HFFc6 (cell line): ENCODE measurements around the gene REXO4. TPM values are rescaled to one million over a fixed set of nuclear protein-coding genes. Genes with fewer than 3 reads are reported as not detected.
A peak's percentile ranks its signal among the peaks of the same experiment; 100 is the strongest.

Experiments used
- DNase-seq: peaks from one replicate; pipeline ENCODE4 v3.0.0-alpha.2; 2018
- H3K27ac Mint-ChIP-seq: 2 replicates; pipeline ENCODE4 v1.8.0; 2020; ENCODE audit warnings: mild to moderate bottlenecking, mixed read lengths
- H3K27me3 Mint-ChIP-seq: 2 replicates; pipeline ENCODE4 v1.8.0; 2021; ENCODE audit warnings: mild to moderate bottlenecking, moderate library complexity, mixed read lengths; ENCODE audit not compliant: insufficient read depth
- H3K36me3 Mint-ChIP-seq: 2 replicates; pipeline ENCODE4 v1.8.0; 2021; ENCODE audit warnings: low read depth, mixed read lengths
- H3K4me1 Mint-ChIP-seq: 2 replicates; pipeline ENCODE4 v1.8.0; 2020; ENCODE audit warnings: low read depth, mixed read lengths
- H3K4me3 Mint-ChIP-seq: 2 replicates; pipeline ENCODE4 v1.8.0; 2020; ENCODE audit warnings: mild to moderate bottlenecking, moderate library complexity, mixed read lengths
- H3K9me3 Mint-ChIP-seq: 2 replicates; pipeline ENCODE4 v1.8.0; 2020; ENCODE audit warnings: mild to moderate bottlenecking, mixed read lengths
- CTCF ChIP-seq: fragments of 200-600 bp; sonication (generic); IDR thresholded peaks from 2 replicates; pipeline ENCODE4 v1.5.0; 2021; ENCODE audit warnings: antibody characterized with exemption, mild to moderate bottlenecking
- total RNA-seq, 6 experiments: library from RNA; stranded (reverse); fragmentation: NEBNext Ultra II Directional; extraction: Animal tissue kit (Norgen Biotek cat#: 25700); gene quantifications; 2 replicates in 1 of 6; 3 replicates in 5 of 6; pipeline ENCODE4 v1.2.3, GENCODE V29; 2021

REXO4 gene
- total RNA-seq, 6 experiments from 2014 or later: 20.4 to 26.3 (median 23.5) TPM

GRCh38 chr9:133429641-133430161, 11.9 kb upstream of the REXO4 start:
- TF ChIP-seq CTCF: peak; percentile 45
- H3K9me3 Mint-ChIP-seq: no peaks in the 10 kb centered on the region
- H3K4me3 Mint-ChIP-seq: no peak overlapping the region
- H3K36me3 Mint-ChIP-seq: no peaks in the 10 kb centered on the region
- DNase-seq: no peak
- H3K27ac Mint-ChIP-seq: no peak overlapping the region
- H3K4me1 Mint-ChIP-seq: no peaks in the 10 kb centered on the region
- H3K27me3 Mint-ChIP-seq: peaks cover 31% of the 10 kb centered on the region

- DNase-seq: no peak
- no peak for TF ChIP-seq CTCF
- Mint-ChIP-seq H3K36me3 (no peaks in the 10 kb centered on the region), H3K4me1 (no peaks in the 10 kb centered on the region), H3K4me3 (no peak overlapping the region), H3K27me3 (peaks cover 32% of the 10 kb centered on the region), H3K9me3 (no peaks in the 10 kb centered on the region), H3K27ac (no peak overlapping the region)
These were observed 11.4 kb upstream of the REXO4 start for GRCh38 chr9:133429214-133429613.

GRCh38 chr9:133428617-133429101, 10.8 kb upstream of the REXO4 start:
- no peak overlapping the region for H3K4me3 Mint-ChIP-seq
- no peaks in the 10 kb centered on the region for H3K36me3 Mint-ChIP-seq
- H3K4me1 Mint-ChIP-seq: no peaks in the 10 kb centered on the region
- H3K27me3 Mint-ChIP-seq: peaks cover 29% of the 10 kb centered on the region
- DNase-seq: no peak
- H3K9me3 Mint-ChIP-seq: no peaks in the 10 kb centered on the region
- H3K27ac Mint-ChIP-seq: no peak overlapping the region
- no peak for TF ChIP-seq CTCF

- Mint-ChIP-seq H3K27ac (no peak overlapping the region), H3K4me3 (peak overlapping the region; percentile 30; the same call in 1 of the 2 replicates), H3K4me1 (no peaks in the 10 kb centered on the region), H3K9me3 (no peaks in the 10 kb centered on the region), H3K36me3 (no peaks in the 10 kb centered on the region), H3K27me3 (peaks cover 21% of the 10 kb centered on the region)
- no peak for DNase-seq
- TF ChIP-seq CTCF: no peak
These were observed 10.0 kb upstream of the REXO4 start for GRCh38 chr9:133427658-133428348.

- Mint-ChIP-seq H3K9me3 (no peaks in the 10 kb centered on the region), H3K4me1 (no peaks in the 10 kb centered on the region; the same call in 1 of the 2 replicates), H3K4me3 (no peak overlapping the region), H3K27ac (no peak overlapping the region), H3K27me3 (peaks cover 19% of the 10 kb centered on the region), H3K36me3 (no peaks in the 10 kb centered on the region)
- no peak for TF ChIP-seq CTCF
- no peak for DNase-seq
These were observed 8.2 kb upstream of the REXO4 start for GRCh38 chr9:133426011-133426410.
